HepG2 (cell line): ENCODE data around the gene ODAM. TPM values are rescaled to one million over a fixed set of nuclear protein-coding genes. Genes with fewer than 3 reads are reported as not detected.

Source experiments
- ESRRA ChIP-seq: sonication (generic); formaldehyde crosslinking; IDR thresholded peaks from 2 replicates; pipeline ENCODE4 v1.5.1; 2020; ENCODE audit warnings: mild to moderate bottlenecking, low read depth, missing genetic modification reagents
- HNRNPL ChIP-seq: fragments of 200-400 bp; formaldehyde crosslinking; IDR thresholded peaks from 2 replicates; pipeline ENCODE4 v1.6.1; 2017; ENCODE audit warnings: mild to moderate bottlenecking, low read depth, low read length
- HOXA9 ChIP-seq: sonication (generic); formaldehyde crosslinking; IDR thresholded peaks from 2 replicates; pipeline ENCODE4 v1.8.1; 2022; ENCODE audit warnings: missing genetic modification reagents, mild to moderate bottlenecking, moderate library complexity, borderline replicate concordance
- KDM6A ChIP-seq: IDR thresholded peaks from 2 replicates; pipeline ENCODE4 v1.6.1; 2016; ENCODE audit warnings: low read depth
- MEIS1 ChIP-seq: sonication (generic); formaldehyde crosslinking; IDR thresholded peaks from 2 replicates; pipeline ENCODE4 v1.9.0; 2021; ENCODE audit warnings: mild to moderate bottlenecking, missing genetic modification reagents, moderate library complexity, borderline replicate concordance
- MEIS2 ChIP-seq: sonication (generic); formaldehyde crosslinking; IDR thresholded peaks from 2 replicates; pipeline ENCODE4 v1.9.0; 2021; ENCODE audit warnings: mild to moderate bottlenecking, missing genetic modification reagents
- MXD4 ChIP-seq: IDR thresholded peaks from 2 replicates; pipeline ENCODE4 v1.6.1; 2016; ENCODE audit warnings: mild to moderate bottlenecking, missing biosample characterization, missing genetic modification reagents
- NFE2L2 ChIP-seq: fragments of 150-350 bp; IDR thresholded peaks from 2 replicates; pipeline ENCODE4 v1.6.1; 2014; ENCODE audit warnings: low read length
- NFYB ChIP-seq: sonication (generic); formaldehyde crosslinking; IDR thresholded peaks from 2 replicates; pipeline ENCODE4 v1.4.0; 2020; ENCODE audit warnings: missing genetic modification reagents
- RFX5 ChIP-seq: IDR thresholded peaks from 2 replicates; pipeline ENCODE4 v1.6.1; 2011; ENCODE audit warnings: low read depth, low read length, improper control_type of control experiment
- RFXANK ChIP-seq: IDR thresholded peaks from 2 replicates; pipeline ENCODE4 v1.6.1; 2016
- SOX13 ChIP-seq, 3 experiments: fragments of 450-650 bp in 1 of 3; sonication (generic) in 1 of 3; formaldehyde crosslinking in 1 of 3; IDR thresholded peaks in 2 of 3; conservative IDR thresholded peaks in 1 of 3; 2 replicates each; pipeline versions ENCODE4 v1.5.0 to v1.6.1; 2016 to 2020; ENCODE audit warnings: antibody characterized with exemption in 1 of 3, mild to moderate bottlenecking in 1 of 3, missing compliant biosample characterization in 1 of 3, missing genetic modification reagents in 1 of 3, moderate library complexity in 1 of 3
- STAT5B ChIP-seq: sonication (generic); formaldehyde crosslinking; IDR thresholded peaks from 2 replicates; pipeline ENCODE4 v1.4.0; 2020; ENCODE audit warnings: missing genetic modification reagents
- TOPORS ChIP-seq: sonication (generic); formaldehyde crosslinking; IDR thresholded peaks from 2 replicates; pipeline ENCODE4 v1.8.0; 2023; ENCODE audit warnings: mild to moderate bottlenecking, missing genetic modification reagents
- XRCC5 ChIP-seq: fragments of 200-400 bp; formaldehyde crosslinking; optimal IDR thresholded peaks from 2 replicates; pipeline ENCODE3; 2017; ENCODE audit warnings: mild to moderate bottlenecking, low read length
- YY1 ChIP-seq: IDR thresholded peaks from 2 replicates; pipeline ENCODE4 v1.6.1; 2011; ENCODE audit warnings: low read length, low read depth, moderate library complexity, mild to moderate bottlenecking; ENCODE audit not compliant: insufficient read depth, insufficient replicate concordance
- ZFAT ChIP-seq: sonication (generic); formaldehyde crosslinking; conservative IDR thresholded peaks from 2 replicates; pipeline ENCODE4 v1.8.1; 2023; ENCODE audit warnings: missing genetic modification reagents, inconsistent platforms
- ZNF101 ChIP-seq: sonication (generic); formaldehyde crosslinking; IDR thresholded peaks from 2 replicates; pipeline ENCODE4 v1.4.0; 2020; ENCODE audit warnings: mild to moderate bottlenecking, low read depth, missing genetic modification reagents, borderline replicate concordance
- ZNF256 ChIP-seq: sonication (generic); formaldehyde crosslinking; conservative IDR thresholded peaks from 2 replicates; pipeline ENCODE4 v1.4.0; 2020; ENCODE audit warnings: missing genetic modification reagents
- ZNF383 ChIP-seq: sonication (generic); formaldehyde crosslinking; IDR thresholded peaks from 2 replicates; pipeline ENCODE4 v1.4.0; 2020; ENCODE audit warnings: missing genetic modification reagents, mild to moderate bottlenecking, borderline replicate concordance
- ZNF550 ChIP-seq: sonication (generic); formaldehyde crosslinking; IDR thresholded peaks from 2 replicates; pipeline ENCODE4 v1.4.0; 2020; ENCODE audit warnings: mild to moderate bottlenecking, missing genetic modification reagents, borderline replicate concordance
- ZNF816 ChIP-seq: sonication (generic); formaldehyde crosslinking; IDR thresholded peaks from 2 replicates; pipeline ENCODE4 v1.8.0; 2022; ENCODE audit warnings: missing genetic modification reagents, mild to moderate bottlenecking, borderline replicate concordance
- ZSCAN21 ChIP-seq: sonication (generic); formaldehyde crosslinking; IDR thresholded peaks from 2 replicates; pipeline ENCODE4 v1.8.0; 2022; ENCODE audit warnings: mild to moderate bottlenecking, missing genetic modification reagents, moderate library complexity, borderline replicate concordance
- polyA plus RNA-seq, 8 experiments: library from polyadenylated mRNA; depleted of rRNA in 3 of 8; stranded (reverse) in 7 of 8; unstranded in 1 of 8; fragments of >200 nt; fragmentation: Illumina TruSeq in 4 of 8; extraction: Trizol in 4 of 8; gene quantifications; 2 replicates each; pipeline versions ENCODE4 v1.2.1 to v1.2.3, GENCODE V29; 2011 to 2016; ENCODE audit warnings: low read depth in 4 of 8, missing spikeins in 1 of 8, mixed read lengths in 1 of 8; ENCODE audit not compliant: insufficient read depth in 1 of 8
- total RNA-seq, 5 experiments: library from RNA; depleted of rRNA; stranded (reverse); fragments of >200 nt; fragmentation: Illumina TruSeq; extraction: Trizol; gene quantifications; 2 replicates each; pipeline ENCODE4 v1.2.3, GENCODE V29; 2016; ENCODE audit warnings: low read depth in 1 of 5
- TF ChIP-seq, protein P1 (sequence below): sonication (generic); formaldehyde crosslinking; IDR thresholded peaks from 2 replicates; pipeline ENCODE4 v1.8.0; 2022; ENCODE audit warnings: mild to moderate bottlenecking, missing genetic modification reagents, moderate library complexity
- TF ChIP-seq, protein P2 (sequence below): sonication (generic); formaldehyde crosslinking; IDR thresholded peaks from 2 replicates; pipeline ENCODE4 v1.8.0; 2022; ENCODE audit warnings: mild to moderate bottlenecking, missing genetic modification reagents; ENCODE audit not compliant: insufficient replicate concordance
- TF ChIP-seq, protein P3 (sequence below): sonication (generic); IDR thresholded peaks from 2 replicates; pipeline ENCODE4 v1.6.1; 2016; ENCODE audit warnings: low read depth, borderline replicate concordance
- TF ChIP-seq, protein P4 (sequence below): sonication (generic); formaldehyde crosslinking; IDR thresholded peaks from 2 replicates; pipeline ENCODE4 v1.8.0; 2022; ENCODE audit warnings: mild to moderate bottlenecking, missing genetic modification reagents, moderate library complexity

Gene ODAM
- total and polyA plus RNA-seq, 2 of the 13 experiments (the other 11 are each of a cell fraction or from before 2014, with no cell fraction given) = 94.6 to 115 TPM

DNA sequence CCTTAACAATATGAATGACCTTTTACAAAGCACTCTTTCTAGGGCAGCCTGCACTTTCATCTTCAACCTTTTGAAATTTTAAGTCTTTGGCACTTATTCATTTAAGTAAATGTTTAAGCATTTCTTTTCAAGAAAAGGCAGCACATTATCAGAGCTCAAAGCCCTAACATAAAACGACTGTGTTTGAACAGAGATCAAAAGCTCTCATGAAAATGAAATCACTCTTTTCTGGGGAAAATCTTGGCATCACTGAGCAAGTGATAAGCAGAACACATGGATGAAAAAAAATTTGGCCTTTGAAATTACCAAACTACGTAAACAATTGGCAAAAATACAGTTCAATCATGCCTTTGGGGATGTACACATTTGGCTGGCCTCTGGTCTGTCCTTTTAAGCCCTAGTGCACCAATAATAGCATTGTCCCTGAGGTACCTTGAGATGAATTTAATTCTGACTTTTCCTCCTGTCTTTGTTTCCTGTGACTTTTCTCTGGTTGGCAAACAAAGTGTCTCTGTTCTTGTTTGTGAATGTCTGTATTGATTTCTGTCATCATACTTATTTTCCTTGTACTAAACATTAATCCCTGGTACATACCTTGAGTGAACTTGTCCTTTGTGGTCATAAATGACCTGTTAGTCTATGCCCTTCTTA lies 12.9 kb upstream of the ODAM start (continued):
- TF ChIP-seq, protein P1, sequence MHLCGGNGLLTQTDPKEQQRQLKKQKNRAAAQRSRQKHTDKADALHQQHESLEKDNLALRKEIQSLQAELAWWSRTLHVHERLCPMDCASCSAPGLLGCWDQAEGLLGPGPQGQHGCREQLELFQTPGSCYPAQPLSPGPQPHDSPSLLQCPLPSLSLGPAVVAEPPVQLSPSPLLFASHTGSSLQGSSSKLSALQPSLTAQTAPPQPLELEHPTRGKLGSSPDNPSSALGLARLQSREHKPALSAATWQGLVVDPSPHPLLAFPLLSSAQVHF = no peak
- TF ChIP-seq ZNF101 (CRISPR knock-in tag) (no peak), MXD4 (no peak), RFX5 (no peak), TOPORS (no peak), ZNF816 (no peak), MEIS1 (no peak), ZNF383 (CRISPR knock-in tag) (no peak), XRCC5 (no peak), NFE2L2 (no peak), YY1 (no peak), ZSCAN21 (CRISPR knock-in tag) (no peak), ZNF256 (CRISPR knock-in tag) (no peak), MEIS2 (CRISPR knock-in tag) (peak; percentile 40; the same call in 1 of the 2 replicates), STAT5B (CRISPR knock-in tag) (no peak), ZFAT (CRISPR knock-in tag) (no peak), HOXA9 (no peak), ZNF550 (CRISPR knock-in tag) (no peak), HNRNPL (no peak), RFXANK (CRISPR knock-in tag) (peak; percentile 49; the same call in 1 of the 2 replicates), SOX13 (IDR thresholded peaks at IDR 0.05) (peak; percentile 93), SOX13 (CRISPR knock-in tag; conservative IDR thresholded peaks at IDR 0.05 in 1 of 2, IDR thresholded peaks at IDR 0.05 in 1 of 2) (peak in 1 of 2 experiments; percentile 96; a peak in 2 of 4 replicates), KDM6A (peak; percentile 9; the same call in 1 of the 2 replicates), NFYB (CRISPR knock-in tag) (no peak), ESRRA (CRISPR knock-in tag) (no peak; the same call in 1 of the 2 replicates)
- TF ChIP-seq, protein P2, sequence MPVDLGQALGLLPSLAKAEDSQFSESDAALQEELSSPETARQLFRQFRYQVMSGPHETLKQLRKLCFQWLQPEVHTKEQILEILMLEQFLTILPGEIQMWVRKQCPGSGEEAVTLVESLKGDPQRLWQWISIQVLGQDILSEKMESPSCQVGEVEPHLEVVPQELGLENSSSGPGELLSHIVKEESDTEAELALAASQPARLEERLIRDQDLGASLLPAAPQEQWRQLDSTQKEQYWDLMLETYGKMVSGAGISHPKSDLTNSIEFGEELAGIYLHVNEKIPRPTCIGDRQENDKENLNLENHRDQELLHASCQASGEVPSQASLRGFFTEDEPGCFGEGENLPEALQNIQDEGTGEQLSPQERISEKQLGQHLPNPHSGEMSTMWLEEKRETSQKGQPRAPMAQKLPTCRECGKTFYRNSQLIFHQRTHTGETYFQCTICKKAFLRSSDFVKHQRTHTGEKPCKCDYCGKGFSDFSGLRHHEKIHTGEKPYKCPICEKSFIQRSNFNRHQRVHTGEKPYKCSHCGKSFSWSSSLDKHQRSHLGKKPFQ = no peak
- TF ChIP-seq, protein P3, sequence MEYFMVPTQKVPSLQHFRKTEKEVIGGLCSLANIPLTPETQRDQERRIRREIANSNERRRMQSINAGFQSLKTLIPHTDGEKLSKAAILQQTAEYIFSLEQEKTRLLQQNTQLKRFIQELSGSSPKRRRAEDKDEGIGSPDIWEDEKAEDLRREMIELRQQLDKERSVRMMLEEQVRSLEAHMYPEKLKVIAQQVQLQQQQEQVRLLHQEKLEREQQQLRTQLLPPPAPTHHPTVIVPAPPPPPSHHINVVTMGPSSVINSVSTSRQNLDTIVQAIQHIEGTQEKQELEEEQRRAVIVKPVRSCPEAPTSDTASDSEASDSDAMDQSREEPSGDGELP = peak; percentile 42; the same call in 1 of the 2 replicates
- TF ChIP-seq, protein P4, sequence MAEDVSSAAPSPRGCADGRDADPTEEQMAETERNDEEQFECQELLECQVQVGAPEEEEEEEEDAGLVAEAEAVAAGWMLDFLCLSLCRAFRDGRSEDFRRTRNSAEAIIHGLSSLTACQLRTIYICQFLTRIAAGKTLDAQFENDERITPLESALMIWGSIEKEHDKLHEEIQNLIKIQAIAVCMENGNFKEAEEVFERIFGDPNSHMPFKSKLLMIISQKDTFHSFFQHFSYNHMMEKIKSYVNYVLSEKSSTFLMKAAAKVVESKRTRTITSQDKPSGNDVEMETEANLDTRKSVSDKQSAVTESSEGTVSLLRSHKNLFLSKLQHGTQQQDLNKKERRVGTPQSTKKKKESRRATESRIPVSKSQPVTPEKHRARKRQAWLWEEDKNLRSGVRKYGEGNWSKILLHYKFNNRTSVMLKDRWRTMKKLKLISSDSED (CRISPR knock-in tag) = no peak
